CD4-positive, alpha-beta memory T cell (primary cell): ENCODE measurements around the gene CD81. TPM values are rescaled to one million over a fixed set of nuclear protein-coding genes. Genes with fewer than 3 reads are reported as not detected.

Experiments
- CTCF ChIA-PET: fragments of 350-600 bp; sonication (Branson Sonifier 250); formaldehyde crosslinking; loops from one replicate; lab custom pipeline; 2021; ENCODE audit warnings: inconsistent platforms; ENCODE audit not compliant: partially characterized antibody; lab: Charles Lee
- POLR2A ChIA-PET: fragments of 350-600 bp; sonication (Branson Sonifier 250); formaldehyde crosslinking; loops from one replicate; lab custom pipeline; 2021; ENCODE audit not compliant: partially characterized antibody; lab: Charles Lee
- DNase-seq, 5 donors: peaks; one replicate each; pipeline versions ENCODE4 v3.0.0 to v3.0.0-alpha.2; 2020 to 2022; ENCODE audit warnings: mixed read lengths in 1 of 5
- H3K27ac ChIP-seq: one replicate; pipeline ENCODE4 v1.7.0; 2013; ENCODE audit warnings: low read depth, low read length
- H3K27me3 ChIP-seq: 2 replicates; pipeline ENCODE4 v1.7.0; 2013; ENCODE audit warnings: mild to moderate bottlenecking, low read length, moderate library complexity; ENCODE audit not compliant: insufficient read depth
- H3K36me3 ChIP-seq: 2 replicates; pipeline ENCODE4 v1.7.0; 2013; ENCODE audit warnings: mild to moderate bottlenecking, low read length, moderate library complexity; ENCODE audit not compliant: insufficient read depth
- H3K4me1 ChIP-seq: 2 replicates; pipeline ENCODE4 v1.7.0; 2013; ENCODE audit warnings: mild to moderate bottlenecking, low read length, moderate library complexity; ENCODE audit not compliant: insufficient read depth
- H3K4me3 ChIP-seq, 2 donors: one replicate each; pipeline ENCODE4 v1.7.0; 2013; ENCODE audit warnings: low read length in 2 of 2, mild to moderate bottlenecking in 1 of 2
- H3K9me3 ChIP-seq, 2 donors: one replicate each; pipeline ENCODE4 v1.7.0; 2013; ENCODE audit warnings: low read length in 2 of 2, control low read depth in 1 of 2; ENCODE audit not compliant: control insufficient read depth in 1 of 2
- H3K27ac Mint-ChIP-seq, 7 donors: one replicate each; pipeline ENCODE4 v1.8.0; 2020 to 2021; ENCODE audit warnings: mixed read lengths in 7 of 7, mild to moderate bottlenecking in 6 of 7, inconsistent platforms in 3 of 7, moderate library complexity in 3 of 7
- H3K27me3 Mint-ChIP-seq, 2 donors: one replicate each; pipeline ENCODE4 v1.8.0; 2020 to 2021; ENCODE audit warnings: mixed read lengths in 2 of 2
- H3K36me3 Mint-ChIP-seq, 2 donors: one replicate each; pipeline ENCODE4 v1.8.0; 2020 to 2021; ENCODE audit warnings: mixed read lengths in 2 of 2, inconsistent platforms in 1 of 2, mild to moderate bottlenecking in 1 of 2
- H3K4me1 Mint-ChIP-seq, 4 donors: one replicate each; pipeline ENCODE4 v1.8.0; 2020 to 2021; ENCODE audit warnings: mixed read lengths in 4 of 4, mild to moderate bottlenecking in 1 of 4
- H3K4me3 Mint-ChIP-seq, 8 donors: one replicate each; pipeline ENCODE4 v1.8.0; 2020 to 2021; ENCODE audit warnings: mixed read lengths in 8 of 8, mild to moderate bottlenecking in 7 of 8, moderate library complexity in 6 of 8, inconsistent platforms in 3 of 8
- H3K9me3 Mint-ChIP-seq, 8 donors: one replicate each; pipeline ENCODE4 v1.8.0; 2020 to 2021; ENCODE audit warnings: mixed read lengths in 8 of 8, mild to moderate bottlenecking in 5 of 8, inconsistent platforms in 3 of 8, moderate library complexity in 1 of 8
- intact Hi-C: fragments of 100-400 bp; cut with micrococcal nuclease; formaldehyde crosslinking; loops from one replicate; pipeline ENCODE4 v1.15.1; 2023
- polyA plus RNA-seq, 2 donors: library from polyadenylated mRNA; unstranded; fragments of 300-500 nt; fragmentation: Illumina TruSeq; gene quantifications; one replicate each; pipeline ENCODE4 v1.2.3, GENCODE V29; 2021
- total RNA-seq, 2 experiments: library from RNA; stranded (reverse); gene quantifications; one replicate each; pipeline ENCODE4 v1.2.3, GENCODE V29; 2021

The CD81 gene
- total and polyA plus RNA-seq, 4 experiments from 2014 or later = 15.2 to 118 (median 83.4) TPM

DNA sequence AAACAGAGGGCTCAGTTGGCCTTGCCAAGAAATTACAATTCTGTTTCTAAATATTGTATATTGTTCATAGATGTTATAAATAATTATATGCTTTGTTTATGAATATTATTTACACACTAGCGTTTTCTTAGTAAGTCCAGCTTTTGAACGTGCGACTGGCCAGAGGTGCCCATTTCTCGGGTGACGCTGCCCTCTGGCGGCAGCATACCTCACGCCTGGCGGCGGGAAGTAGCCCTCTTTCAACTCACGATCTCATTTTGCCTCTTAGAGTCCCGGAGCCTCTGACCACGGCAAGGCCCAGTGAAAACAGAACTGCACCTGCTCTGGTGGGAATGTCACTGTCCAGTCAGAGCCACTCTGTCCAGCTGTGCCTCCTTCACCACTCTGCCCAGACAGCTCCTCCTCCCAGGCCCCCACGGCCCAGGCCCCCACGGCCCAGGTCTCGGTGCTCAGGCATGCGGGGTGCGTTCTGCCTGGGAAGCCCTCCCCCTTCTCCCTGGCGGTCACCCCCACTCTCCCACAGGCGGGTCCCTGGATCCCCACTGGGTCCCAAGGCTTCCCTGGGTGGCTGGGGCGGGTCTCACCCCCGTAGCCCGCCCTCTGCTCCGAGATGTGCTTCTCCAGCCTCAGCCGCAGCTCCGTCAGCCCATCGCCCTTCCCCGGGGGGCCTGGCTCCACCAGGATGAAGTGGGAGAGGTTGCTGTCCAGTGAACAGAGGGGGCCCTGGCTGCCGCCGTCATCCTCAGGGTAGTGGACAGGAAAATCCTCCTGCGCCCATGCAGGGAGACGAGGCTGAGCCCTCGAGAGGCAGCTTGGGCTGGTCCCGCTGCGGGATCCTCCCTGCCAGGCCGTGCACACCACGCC lies 42.8 kb downstream of the CD81 start:
- ChIA-PET POLR2A (interaction anchor here (1.2 to 3.4 kb wide), 5 partner anchors 19 to 233 kb away, joined by 3 to 37 read pairs (median 7); partner anchors contain the start of genes C11orf21, TSPAN32 and TSSC4), CTCF (interaction anchor here (0.7 to 6.9 kb wide), 30 partner anchors 8 to 669 kb away, joined by 3 to 262 read pairs (median 5); partner anchors contain the start of genes C11orf21, TSPAN32 and TSSC4)
- H3K27ac ChIP-seq = no peak overlapping the region
- no peaks in the 10 kb centered on the region for H3K9me3 Mint-ChIP-seq
- H3K4me1 ChIP-seq = peaks cover 11% of the 10 kb centered on the region
- H3K36me3 ChIP-seq = no peaks in the 10 kb centered on the region
- peaks cover 0 to 7% (median 2%) of the 10 kb centered on the region in 4 donors for H3K4me1 Mint-ChIP-seq
- H3K4me3 Mint-ChIP-seq = peak overlapping the region in 1 of 8 donors; percentile 34
- no peak overlapping the region for H3K4me3 ChIP-seq
- H3K9me3 ChIP-seq = no peaks in the 10 kb centered on the region
- intact Hi-C loops = loop anchor here (1.0 kb wide), 2 partner anchors 20 to 234 kb away; partner anchors contain the start of gene TSSC4
- no peaks in the 10 kb centered on the region for H3K36me3 Mint-ChIP-seq
- H3K27me3 ChIP-seq = no peaks in the 10 kb centered on the region
- no peak overlapping the region for H3K27ac Mint-ChIP-seq
- no peaks in the 10 kb centered on the region for H3K27me3 Mint-ChIP-seq
- peak in 4 of 5 donors; percentile 40 to 57 (median 48) for DNase-seq

DNA sequence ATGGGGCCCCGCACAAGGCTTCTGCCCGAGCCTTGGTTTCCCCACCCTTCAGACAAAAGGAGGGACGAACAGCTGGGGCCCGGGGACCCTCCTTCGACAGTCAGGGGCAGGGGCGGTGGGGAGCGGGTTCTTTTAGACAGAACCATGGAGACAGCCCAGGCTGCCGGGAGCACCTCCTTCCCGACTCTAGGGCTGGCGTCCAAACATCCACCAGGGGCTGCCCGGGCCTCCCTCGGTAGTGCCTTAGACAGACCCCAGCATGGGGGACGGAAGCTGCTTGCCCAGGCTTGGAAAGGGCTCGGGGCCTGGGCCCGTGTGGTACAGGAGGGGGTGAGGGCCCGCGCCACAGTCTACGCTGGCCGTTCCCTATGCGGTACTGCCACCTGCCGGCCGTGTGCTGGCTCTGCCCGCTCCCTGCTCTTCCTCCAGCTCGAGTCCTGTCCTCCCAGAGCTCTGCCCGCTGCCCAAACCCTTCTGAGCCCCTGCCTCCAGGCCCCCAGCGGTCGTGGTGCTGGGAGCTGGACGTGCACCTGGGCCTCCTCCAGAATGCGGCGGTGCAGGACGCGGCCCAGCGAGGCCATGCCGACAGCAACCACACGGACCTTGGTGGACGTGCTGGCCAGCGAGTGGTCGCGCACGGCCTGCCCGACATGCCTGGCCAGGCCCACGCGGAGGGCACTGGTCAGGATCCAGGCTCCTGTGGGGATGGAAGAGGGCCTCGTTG lies 43.6 kb downstream of the CD81 start:
- Mint-ChIP-seq H3K27me3 (no peaks in the 10 kb centered on the region), H3K9me3 (no peaks in the 10 kb centered on the region), H3K27ac (no peak overlapping the region), H3K4me1 (peaks cover 0 to 7% (median 2%) of the 10 kb centered on the region in 4 donors), H3K4me3 (peak overlapping the region in 1 of 8 donors; percentile 22), H3K36me3 (no peaks in the 10 kb centered on the region)
- DNase-seq = peak; percentile 64 to 73 (median 70)
- no peaks in the 10 kb centered on the region for H3K27me3 ChIP-seq
- ChIA-PET POLR2A (interaction anchor here (1.2 to 3.4 kb wide), 5 partner anchors 20 to 234 kb away, joined by 3 to 37 read pairs (median 5); partner anchors contain the start of genes C11orf21, TSPAN32 and TSSC4), CTCF (interaction anchor here (0.7 to 6.9 kb wide), 29 partner anchors 9 to 668 kb away, joined by 3 to 262 read pairs (median 5); partner anchors contain the start of genes C11orf21, TSPAN32 and TSSC4)
- no peaks in the 10 kb centered on the region for H3K36me3 ChIP-seq
- H3K4me1 ChIP-seq = peaks cover 11% of the 10 kb centered on the region
- no peak overlapping the region for H3K4me3 ChIP-seq
- H3K27ac ChIP-seq = no peak overlapping the region
- intact Hi-C loops = loop anchor here (1.0 kb wide), 2 partner anchors 20 to 234 kb away; partner anchors contain the start of gene TSSC4
- H3K9me3 ChIP-seq = no peaks in the 10 kb centered on the region

DNA sequence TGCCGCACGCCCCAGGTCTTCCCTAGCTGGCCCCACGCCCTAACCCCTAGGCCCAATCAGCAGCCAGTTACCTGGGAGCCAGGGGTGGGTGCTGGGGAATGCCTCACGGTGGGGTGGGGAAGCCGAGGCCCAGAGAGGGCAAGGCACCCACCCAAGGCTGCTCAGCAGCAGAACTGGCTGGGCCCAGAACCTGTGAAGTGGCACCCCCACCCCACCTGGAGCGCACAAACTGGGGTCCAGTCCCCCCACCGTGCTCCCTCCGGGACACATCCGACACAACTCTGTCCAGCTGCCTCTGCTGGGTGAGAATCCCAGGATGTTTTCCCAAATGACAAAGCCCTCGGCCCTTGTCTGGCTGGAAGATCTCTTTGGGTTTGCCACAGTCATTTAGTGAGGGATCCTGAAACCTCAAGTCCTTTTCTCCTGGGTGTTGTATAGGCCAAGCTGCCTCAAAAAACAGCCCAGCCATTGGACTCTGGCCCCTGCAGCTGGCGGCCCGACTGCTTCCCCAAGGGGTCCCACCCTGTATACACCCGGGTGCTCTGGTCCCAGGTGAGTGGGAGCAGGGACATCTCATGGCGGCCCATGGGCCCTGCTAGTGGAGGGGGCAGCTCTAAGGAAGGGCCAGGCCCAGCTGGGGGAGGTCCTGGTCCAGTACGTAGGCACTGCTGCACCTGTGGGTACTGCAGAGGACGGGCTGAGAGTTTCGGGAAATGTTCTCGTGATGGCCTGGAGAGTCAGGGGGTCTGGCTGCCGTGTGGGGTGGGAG lies 44.3 kb downstream of the CD81 start:
- H3K36me3 Mint-ChIP-seq = no peaks in the 10 kb centered on the region
- H3K4me3 ChIP-seq = no peak overlapping the region
- H3K27me3 ChIP-seq = no peaks in the 10 kb centered on the region
- no peak overlapping the region for H3K27ac Mint-ChIP-seq
- H3K36me3 ChIP-seq = no peaks in the 10 kb centered on the region
- ChIA-PET POLR2A (interaction anchor here (1.2 to 3.4 kb wide), 5 partner anchors 21 to 235 kb away, joined by 3 to 37 read pairs (median 5); partner anchors contain the start of genes C11orf21, TSPAN32 and TSSC4), CTCF (interaction anchor here (0.7 to 6.9 kb wide), 25 partner anchors 10 to 667 kb away, joined by 3 to 262 read pairs (median 5); partner anchors contain the start of genes C11orf21, TSPAN32 and TSSC4)
- no peak overlapping the region for H3K4me3 Mint-ChIP-seq
- H3K4me1 ChIP-seq = peaks cover 11% of the 10 kb centered on the region
- intact Hi-C loops = no loop called here
- H3K27ac ChIP-seq = no peak overlapping the region
- peaks cover 0 to 7% (median 2%) of the 10 kb centered on the region in 4 donors for H3K4me1 Mint-ChIP-seq
- no peaks in the 10 kb centered on the region for H3K9me3 ChIP-seq
- no peaks in the 10 kb centered on the region for H3K27me3 Mint-ChIP-seq
- DNase-seq = no peak
- no peaks in the 10 kb centered on the region for H3K9me3 Mint-ChIP-seq

DNA sequence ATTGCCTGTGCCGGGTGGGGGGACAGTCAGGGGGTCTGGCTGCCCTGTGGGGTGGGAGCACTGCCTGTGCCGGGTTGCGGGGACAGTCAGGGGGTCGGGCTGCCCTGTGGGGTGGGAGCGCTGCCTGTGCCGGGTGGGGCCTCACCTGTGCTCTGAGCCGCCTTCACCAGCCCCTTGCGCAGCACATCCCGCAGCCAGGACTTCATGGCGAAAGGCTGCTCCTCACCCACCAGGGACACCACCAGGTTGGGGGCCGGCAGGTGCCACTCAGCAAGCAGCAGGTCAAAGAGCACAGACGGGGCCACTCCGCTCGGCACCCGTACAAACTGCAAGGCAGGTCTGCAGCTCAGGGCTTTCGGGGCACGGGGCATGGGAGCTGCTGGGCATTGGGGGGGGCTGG lies 44.9 kb downstream of the CD81 start:
- no peak for DNase-seq
- H3K27me3 Mint-ChIP-seq = no peaks in the 10 kb centered on the region
- ChIA-PET CTCF (interaction anchor here (1.4 to 6.9 kb wide), 8 partner anchors 11 to 471 kb away, joined by 4 to 262 read pairs (median 16); partner anchors contain the start of genes C11orf21 and TSPAN32), POLR2A (interaction anchor here (2.0 kb wide), 1 partner anchor 123 kb away, joined by 7 read pairs; no protein-coding TSS in a partner anchor)
- H3K27ac Mint-ChIP-seq = no peak overlapping the region
- no peak overlapping the region for H3K4me3 ChIP-seq
- H3K27me3 ChIP-seq = no peaks in the 10 kb centered on the region
- peaks cover 11% of the 10 kb centered on the region for H3K4me1 ChIP-seq
- H3K27ac ChIP-seq = no peak overlapping the region
- intact Hi-C loops = no loop called here
- no peaks in the 10 kb centered on the region for H3K9me3 ChIP-seq
- no peaks in the 10 kb centered on the region for H3K36me3 ChIP-seq
- H3K4me1 Mint-ChIP-seq = peaks cover 0 to 7% (median 2%) of the 10 kb centered on the region in 4 donors
- H3K4me3 Mint-ChIP-seq = no peak overlapping the region
- no peaks in the 10 kb centered on the region for H3K9me3 Mint-ChIP-seq
- H3K36me3 Mint-ChIP-seq = no peaks in the 10 kb centered on the region

DNA sequence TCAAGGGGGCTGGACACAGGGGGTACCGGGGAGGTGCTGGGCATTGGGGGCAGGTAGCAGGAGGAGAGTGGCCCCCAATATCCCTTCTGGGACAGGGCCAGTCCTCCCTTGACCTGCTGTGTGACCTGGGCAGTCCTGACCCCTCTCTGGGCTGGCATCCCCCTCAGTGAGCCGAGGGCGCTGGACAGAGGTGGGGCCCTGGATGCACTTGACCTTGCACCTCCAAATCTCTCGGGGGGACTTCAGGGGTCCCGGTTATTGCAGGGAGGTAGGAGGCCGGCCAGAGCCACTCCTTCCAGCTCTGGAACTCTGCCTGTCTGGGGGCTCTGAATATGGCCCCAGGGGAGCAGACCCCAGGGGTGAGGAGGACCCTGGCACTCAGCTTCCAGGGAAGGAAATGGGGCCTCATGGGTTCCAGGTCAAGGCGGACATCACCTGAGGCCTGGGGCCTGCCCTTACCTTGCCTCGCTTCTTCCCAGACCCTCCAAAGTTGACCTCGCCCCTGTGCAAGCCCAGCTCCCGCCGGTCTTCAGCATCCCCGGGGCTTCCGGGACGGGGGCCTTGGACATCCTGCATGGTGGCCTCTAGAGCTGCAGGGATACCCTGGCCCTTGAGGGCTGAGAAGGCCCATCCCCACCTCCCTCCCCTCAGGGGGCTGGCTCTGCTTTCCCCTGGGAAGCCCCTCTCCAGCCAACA lies 45.5 kb downstream of the CD81 start:
- ChIA-PET POLR2A (no interaction called here), CTCF (interaction anchor here (1.1 to 6.9 kb wide), 5 partner anchors 110 to 236 kb away, joined by 3 to 262 read pairs (median 22); partner anchors contain the start of genes C11orf21 and TSPAN32)
- no peak overlapping the region for H3K27ac ChIP-seq
- H3K4me1 ChIP-seq = peaks cover 11% of the 10 kb centered on the region
- Mint-ChIP-seq H3K9me3 (no peaks in the 10 kb centered on the region), H3K4me3 (no peak overlapping the region), H3K36me3 (no peaks in the 10 kb centered on the region), H3K27ac (no peak overlapping the region), H3K4me1 (peaks cover 0 to 7% (median 2%) of the 10 kb centered on the region in 4 donors), H3K27me3 (no peaks in the 10 kb centered on the region)
- H3K36me3 ChIP-seq = no peaks in the 10 kb centered on the region
- H3K9me3 ChIP-seq = no peaks in the 10 kb centered on the region
- DNase-seq = no peak
- intact Hi-C loops = no loop called here
- no peaks in the 10 kb centered on the region for H3K27me3 ChIP-seq
- no peak overlapping the region for H3K4me3 ChIP-seq
